IMR-90 (cell line): ENCODE data around the gene TMCO1. TPM values are rescaled to one million over a fixed set of nuclear protein-coding genes. Genes with fewer than 3 reads are reported as not detected.
"Not testable (repeated sequence)": the region's sequence is repeated elsewhere in the genome, so short reads cannot be mapped to it uniquely, and the experiment has no call there.

ENCODE experiments used
- ATAC-seq: fragments of 200-7000 bp; cut with Tn5 transposase; 2 replicates; pipeline ENCODE4 v1.9.1; 2020; ENCODE audit warnings: low read depth, mild to moderate bottlenecking, moderate library complexity
- BruUV-seq: library from RNA; stranded (reverse); fragments of 400-500 nt; replicated peaks from 2 replicates; lab custom pipeline; 2021; lab: Mats Ljungman, UMichigan
- CTCF ChIA-PET: fragments of 300-600 bp; formaldehyde crosslinking; extraction: SDS; loops from one replicate; lab custom pipeline; 2021; ENCODE audit warnings: antibody characterized with exemption; lab: Yijun Ruan, JAX
- POLR2A ChIA-PET: fragments of 300-600 bp; sonication (Branson Sonifier 250); formaldehyde crosslinking; loops from one replicate; lab custom pipeline; 2022; ENCODE audit warnings: antibody characterized with exemption; ENCODE audit not compliant: unreplicated experiment; lab: Charles Lee
- DNase-seq: peaks from one replicate; pipeline ENCODE4 v3.0.0; 2013
- H2AFZ ChIP-seq: replicated peaks from 2 replicates; pipeline ENCODE3; 2013; ENCODE audit warnings: low read length, mild to moderate bottlenecking; ENCODE audit not compliant: poor library complexity
- H2AK5ac ChIP-seq: 2 replicates; pipeline ENCODE4 v1.6.1; 2013; ENCODE audit warnings: low read depth, low read length, inconsistent platforms
- H2AK9ac ChIP-seq: replicated peaks from 2 replicates; pipeline ENCODE3; 2013; ENCODE audit warnings: mild to moderate bottlenecking, low read depth, low read length, moderate library complexity; ENCODE audit not compliant: poor library complexity
- H2BK120ac ChIP-seq: 2 replicates; pipeline ENCODE4 v1.6.1; 2013; ENCODE audit warnings: low read depth, low read length, inconsistent platforms
- H2BK15ac ChIP-seq: 3 replicates; pipeline ENCODE4 v1.6.1; 2013; ENCODE audit warnings: low read depth, low read length, inconsistent platforms
- H2BK20ac ChIP-seq: 2 replicates; pipeline ENCODE4 v1.6.1; 2013; ENCODE audit warnings: low read depth, mild to moderate bottlenecking, inconsistent platforms, low read length, moderate library complexity
- H2BK5ac ChIP-seq: 2 replicates; pipeline ENCODE4 v1.6.1; 2013; ENCODE audit warnings: mild to moderate bottlenecking, low read depth, low read length, inconsistent platforms; ENCODE audit not compliant: poor library complexity, severe bottlenecking
- H3K14ac ChIP-seq: replicated peaks from 2 replicates; pipeline ENCODE4 v1.6.1; 2013; ENCODE audit warnings: low read depth, low read length, inconsistent platforms
- H3K18ac ChIP-seq: 2 replicates; pipeline ENCODE4 v1.6.1; 2013; ENCODE audit warnings: low read depth, low read length, control low read depth
- H3K23ac ChIP-seq: 2 replicates; pipeline ENCODE4 v1.6.1; 2013; ENCODE audit warnings: low read depth, low read length, inconsistent platforms
- H3K27ac ChIP-seq: 2 replicates; pipeline ENCODE4 v1.5.1; 2013; ENCODE audit warnings: mild to moderate bottlenecking, control low read depth, low read length; ENCODE audit not compliant: insufficient read depth
- H3K27me3 ChIP-seq: 2 replicates; pipeline ENCODE4 v1.6.1; 2013; ENCODE audit warnings: low read length; ENCODE audit not compliant: control insufficient read depth, insufficient read depth
- H3K36me3 ChIP-seq: 2 replicates; pipeline ENCODE4 v1.6.1; 2013; ENCODE audit warnings: low read length, mixed read lengths; ENCODE audit not compliant: control insufficient read depth, insufficient read depth
- H3K4ac ChIP-seq: 2 replicates; pipeline ENCODE4 v1.6.1; 2013; ENCODE audit warnings: low read depth, low read length, inconsistent platforms
- H3K4me1 ChIP-seq: 2 replicates; pipeline ENCODE4 v1.6.1; 2013; ENCODE audit warnings: low read length, mixed read lengths; ENCODE audit not compliant: control insufficient read depth, insufficient read depth
- H3K4me2 ChIP-seq: 2 replicates; pipeline ENCODE4 v1.6.1; 2013; ENCODE audit warnings: low read depth, mild to moderate bottlenecking, control low read depth, low read length, moderate library complexity
- H3K4me3 ChIP-seq: 2 replicates; pipeline ENCODE4 v1.5.1; 2013; ENCODE audit warnings: low read depth, mild to moderate bottlenecking, control low read depth, low read length, moderate library complexity; ENCODE audit not compliant: insufficient read depth
- H3K56ac ChIP-seq: 2 replicates; pipeline ENCODE4 v1.6.1; 2013; ENCODE audit warnings: low read length, inconsistent platforms; ENCODE audit not compliant: insufficient read depth; ENCODE audit errors: extremely low read depth
- H3K79me1 ChIP-seq, 2 experiments: 2 replicates each; pipeline ENCODE4 v1.6.1; 2013; ENCODE audit warnings: low read length in 2 of 2, inconsistent platforms in 1 of 2, low read depth in 1 of 2
- H3K9ac ChIP-seq: 2 replicates; pipeline ENCODE4 v1.6.1; 2013; ENCODE audit warnings: low read depth, low read length, control low read depth
- H3K9me1 ChIP-seq: 2 replicates; pipeline ENCODE4 v1.6.1; 2013; ENCODE audit warnings: low read length, inconsistent platforms; ENCODE audit not compliant: insufficient read depth
- H3K9me3 ChIP-seq: 2 replicates; pipeline ENCODE4 v1.6.1; 2013; ENCODE audit warnings: low read length; ENCODE audit not compliant: control insufficient read depth, insufficient read depth
- H4K20me1 ChIP-seq: 2 replicates; pipeline ENCODE4 v1.6.1; 2013; ENCODE audit warnings: low read length, inconsistent platforms; ENCODE audit not compliant: insufficient read depth
- H4K5ac ChIP-seq: 2 replicates; pipeline ENCODE4 v1.6.1; 2013; ENCODE audit warnings: mild to moderate bottlenecking, low read depth, low read length, control low read depth
- H4K8ac ChIP-seq, 2 experiments: 2 replicates each; pipeline ENCODE4 v1.6.1; 2013; ENCODE audit warnings: low read depth in 2 of 2, low read length in 2 of 2, control low read depth in 1 of 2, inconsistent platforms in 1 of 2
- H4K91ac ChIP-seq: 2 replicates; pipeline ENCODE4 v1.6.1; 2013; ENCODE audit warnings: low read depth, low read length, inconsistent platforms; ENCODE audit not compliant: insufficient read depth
- WGBS, 2 experiments: methylation state at CpG; one replicate each; pipeline versions ENCODE4 v1.1.5 to v1.1.7; 2013; ENCODE audit warnings: missing lambda C conversion rate in 2 of 2; ENCODE audit not compliant: insufficient read length in 1 of 2; ENCODE audit errors: extremely low coverage in 2 of 2; 5-methylcytosine and 5-hydroxymethylcytosine counted together
- dilution Hi-C: fragments of 300-500 bp; cut with HindIII; formaldehyde crosslinking; loops from one replicate; pipeline ENCODE4 v1.14.3; 2018; ENCODE audit warnings: low sequenced_read_pairs; ENCODE audit not compliant: unreplicated experiment
- in situ Hi-C: fragments of 300-500 bp; cut with MboI; formaldehyde crosslinking; loops from 3 replicates; pipeline ENCODE4 v1.14.3; 2019; ENCODE audit warnings: low sequenced_read_pairs, inconsistent platforms, mixed read lengths
- intact Hi-C: fragments of 100-400 bp; cut with micrococcal nuclease; formaldehyde crosslinking; loops from 2 replicates; pipeline ENCODE4 v1.10.0; 2022
- polyA plus RNA-seq, 3 experiments: library from polyadenylated mRNA; depleted of rRNA; stranded (reverse); fragments of >200 nt; gene quantifications; 2 replicates each; pipeline ENCODE4 v1.2.3, GENCODE V29; 2012; ENCODE audit warnings: low replicate concordance in 1 of 3
- total RNA-seq: library from RNA; depleted of rRNA; stranded (reverse); fragments of >200 nt; gene quantifications from 2 replicates; pipeline ENCODE4 v1.2.3, GENCODE V29; 2012

The TMCO1 gene
- total and polyA plus RNA-seq, 2 of the 4 experiments (the other 2 are of a cell fraction), result 86.4 to 113 TPM

GRCh38 chr1:165716265-165717051 lies 52.2 kb downstream of the TMCO1 start:
- DNase-seq, H3K9me1 ChIP-seq, H2BK5ac ChIP-seq, H3K23ac ChIP-seq, POLR2A ChIA-PET, H2AK9ac ChIP-seq, H3K4me1 ChIP-seq, H3K36me3 ChIP-seq, BruUV-seq, H4K8ac ChIP-seq, H3K18ac ChIP-seq, H3K4me3 ChIP-seq, dilution Hi-C loops, H2AK5ac ChIP-seq, ATAC-seq, H4K20me1 ChIP-seq, H3K4ac ChIP-seq, H2BK120ac ChIP-seq, H3K27me3 ChIP-seq, H3K14ac ChIP-seq, H4K91ac ChIP-seq, H4K5ac ChIP-seq, H3K9me3 ChIP-seq, H3K79me1 ChIP-seq, H3K9ac ChIP-seq, H2AFZ ChIP-seq, H3K4me2 ChIP-seq, H3K56ac ChIP-seq, H2BK20ac ChIP-seq, H3K27ac ChIP-seq, H2BK15ac ChIP-seq: not testable (repeated sequence)
- WGBS, 2 experiments, result no CpG with 5 or more reads among the region's 8 CpGs
- intact Hi-C loops, result loop anchor here (5.0 kb wide), 1 partner anchor 111 kb away; the partner anchor contains the start of gene UCK2
- in situ Hi-C loops, result loop anchor here (5.0 kb wide), 1 partner anchor 761 kb away; no protein-coding TSS in a partner anchor
- CTCF ChIA-PET, result interaction anchor here (0.6 kb wide), 2 partner anchors 9 to 199 kb away, joined by 3 read pairs; no protein-coding TSS in a partner anchor
